ELR (cell line): ENCODE measurements around the gene PROM2.

Experiments used
- DNase-seq: peaks from one replicate; pipeline ENCODE4 v3.0.0-alpha.2; 2015; ENCODE audit warnings: low read depth

The PROM2 gene

DNA sequence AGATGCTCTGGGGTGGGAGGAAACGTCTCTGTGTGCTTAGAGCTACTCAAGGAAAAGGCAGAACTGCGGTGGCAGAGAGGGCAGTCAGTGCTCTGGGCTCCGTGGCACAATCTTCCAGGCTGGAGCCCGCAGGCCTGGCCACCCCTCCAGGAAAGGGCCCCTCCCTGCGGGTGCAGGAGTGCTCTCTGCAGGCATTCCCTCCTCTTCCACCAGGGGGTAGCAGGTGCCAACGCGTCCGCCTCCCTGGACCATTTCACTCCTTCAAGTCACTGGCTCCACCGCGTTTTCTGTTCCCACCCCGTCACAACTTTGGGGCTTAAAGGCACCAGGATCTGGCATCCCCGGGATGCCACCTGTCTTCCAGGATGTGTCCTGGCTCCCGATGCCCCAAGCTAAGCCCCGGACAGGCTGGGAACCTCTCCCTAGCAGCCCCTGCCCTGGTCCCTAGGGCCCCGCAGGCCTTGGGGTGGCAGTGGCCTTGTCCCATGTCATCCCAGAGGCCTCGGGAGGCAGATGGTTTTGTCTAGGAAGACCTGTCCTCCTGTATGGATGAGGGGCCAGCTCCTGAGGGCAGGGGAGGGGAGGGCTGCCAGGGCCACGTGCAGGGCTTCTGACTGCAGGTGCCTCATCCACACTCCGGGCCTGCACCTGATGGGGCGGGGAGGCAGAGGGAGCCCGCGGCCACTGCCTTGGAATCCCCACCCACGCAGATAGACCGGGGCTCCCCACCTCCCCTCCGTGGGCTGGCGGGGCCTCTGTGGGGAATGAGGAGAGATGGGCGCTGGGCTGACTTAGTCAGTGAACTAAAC lies 49.3 kb downstream of the PROM2 start:
- peak; percentile 54 for DNase-seq

GRCh38 chr2:95325026-95325425 lies 50.8 kb downstream of the PROM2 start:
- no peak for DNase-seq

- no peak for DNase-seq
These were observed 51.6 kb downstream of the PROM2 start for GRCh38 chr2:95325590-95326432.

GRCh38 chr2:95326433-95327140 lies 52.3 kb downstream of the PROM2 start:
- DNase-seq, result no peak

GRCh38 chr2:95327861-95328260 lies 53.6 kb downstream of the PROM2 start:
- DNase-seq, result no peak

- DNase-seq, result no peak
These were observed 54.3 kb downstream of the PROM2 start for GRCh38 chr2:95328358-95329125.

- no peak for DNase-seq
These were observed 55.2 kb downstream of the PROM2 start for GRCh38 chr2:95329401-95329800.

DNA sequence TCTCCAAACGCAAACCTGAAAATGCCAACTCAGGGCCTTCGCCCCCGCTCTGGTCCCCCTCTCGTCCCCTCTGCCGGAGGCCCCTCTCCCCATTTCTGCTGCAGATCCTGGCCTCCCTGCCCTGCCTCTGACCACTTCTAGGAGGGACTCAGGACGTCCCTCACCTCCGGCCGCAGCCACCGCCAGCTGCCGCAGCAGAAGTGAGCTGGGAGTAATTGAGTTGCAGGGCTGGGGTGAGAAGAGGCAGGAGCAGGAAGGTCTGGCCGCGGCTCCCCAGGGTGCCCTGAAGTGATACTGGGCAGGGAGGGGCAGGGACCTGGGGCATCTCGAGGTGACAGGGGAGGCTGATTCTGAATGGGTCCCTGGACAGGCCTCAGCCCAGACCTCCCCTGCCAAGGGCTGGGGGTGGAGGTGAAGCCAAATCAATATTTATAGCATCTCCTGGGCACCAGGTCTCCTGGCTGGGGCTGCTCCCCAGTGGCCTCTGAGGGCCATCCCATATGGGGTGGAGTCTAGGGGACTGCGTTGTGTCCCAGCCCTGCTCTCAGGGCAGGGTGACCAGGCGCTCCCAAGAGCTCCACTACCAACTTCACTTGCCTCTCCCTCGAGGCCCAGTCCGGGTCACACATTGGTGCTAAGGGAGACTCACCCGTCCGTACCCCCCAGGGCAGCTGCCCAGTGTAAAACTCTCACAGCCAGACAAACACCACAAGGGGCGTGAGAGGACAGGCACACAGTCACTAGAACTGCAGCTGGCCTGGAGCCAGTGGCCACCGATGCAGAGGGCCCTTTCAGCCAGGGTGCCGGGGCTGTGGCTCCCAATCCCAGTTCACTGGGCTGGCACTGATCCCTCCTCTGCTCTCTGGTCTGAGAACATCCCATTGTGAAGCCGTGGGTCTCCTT lies 55.9 kb downstream of the PROM2 start:
- DNase-seq, result peak; percentile 30

DNA sequence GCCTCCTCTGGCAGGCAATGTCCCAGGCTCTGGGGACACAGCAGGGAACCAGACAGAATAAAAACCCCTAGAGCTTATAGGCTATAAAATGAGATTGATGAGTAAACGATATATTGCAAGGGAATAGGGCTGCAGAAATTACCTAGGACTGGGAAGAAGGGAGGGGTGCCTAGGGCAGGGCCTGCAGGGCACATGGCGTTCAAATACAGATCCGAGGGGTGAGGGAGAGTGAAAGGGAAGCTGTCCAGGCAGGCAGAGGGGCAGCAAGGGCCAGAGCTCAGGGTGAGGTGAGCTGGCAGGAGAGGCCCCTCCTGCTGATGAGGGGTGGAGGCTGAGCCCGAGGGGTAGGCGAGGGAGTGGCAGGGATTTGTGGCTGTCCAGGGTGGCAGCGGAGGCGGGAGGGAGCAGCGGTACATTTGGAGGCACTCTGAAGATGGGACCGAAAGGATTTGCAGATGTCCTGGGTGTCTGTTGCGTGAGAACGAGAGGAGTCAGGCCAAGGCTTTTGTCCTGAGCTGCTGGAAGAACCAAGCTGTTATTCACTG lies 56.6 kb downstream of the PROM2 start:
- DNase-seq, result no peak

DNA sequence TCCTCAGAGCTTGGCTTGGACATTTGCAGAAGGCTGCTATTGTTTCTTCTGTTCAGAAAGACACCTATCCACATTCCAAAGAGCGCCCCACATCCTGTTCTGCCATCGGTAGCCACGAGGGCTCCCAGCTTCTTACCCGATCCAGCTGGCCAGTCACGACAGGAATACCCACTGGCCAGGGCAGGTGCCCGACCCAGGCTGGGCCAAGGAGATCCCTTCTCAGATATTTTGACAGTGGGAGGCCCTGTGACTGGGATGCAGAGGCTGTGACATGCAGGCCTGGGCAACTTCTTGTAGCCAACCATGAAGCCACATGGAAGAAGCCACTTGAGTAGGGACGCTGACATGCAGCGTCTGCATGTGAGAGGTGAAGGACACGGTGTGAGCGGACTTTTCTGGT lies 57.4 kb downstream of the PROM2 start:
- DNase-seq, result no peak

- DNase-seq, result no peak
These were observed 57.8 kb downstream of the PROM2 start for GRCh38 chr2:95332036-95332435.

GRCh38 chr2:95333056-95333455 lies 58.8 kb downstream of the PROM2 start:
- no peak for DNase-seq

- DNase-seq, result peak; percentile 97
These were observed 59.7 kb downstream of the PROM2 start for GRCh38 chr2:95333888-95334338.

DNA sequence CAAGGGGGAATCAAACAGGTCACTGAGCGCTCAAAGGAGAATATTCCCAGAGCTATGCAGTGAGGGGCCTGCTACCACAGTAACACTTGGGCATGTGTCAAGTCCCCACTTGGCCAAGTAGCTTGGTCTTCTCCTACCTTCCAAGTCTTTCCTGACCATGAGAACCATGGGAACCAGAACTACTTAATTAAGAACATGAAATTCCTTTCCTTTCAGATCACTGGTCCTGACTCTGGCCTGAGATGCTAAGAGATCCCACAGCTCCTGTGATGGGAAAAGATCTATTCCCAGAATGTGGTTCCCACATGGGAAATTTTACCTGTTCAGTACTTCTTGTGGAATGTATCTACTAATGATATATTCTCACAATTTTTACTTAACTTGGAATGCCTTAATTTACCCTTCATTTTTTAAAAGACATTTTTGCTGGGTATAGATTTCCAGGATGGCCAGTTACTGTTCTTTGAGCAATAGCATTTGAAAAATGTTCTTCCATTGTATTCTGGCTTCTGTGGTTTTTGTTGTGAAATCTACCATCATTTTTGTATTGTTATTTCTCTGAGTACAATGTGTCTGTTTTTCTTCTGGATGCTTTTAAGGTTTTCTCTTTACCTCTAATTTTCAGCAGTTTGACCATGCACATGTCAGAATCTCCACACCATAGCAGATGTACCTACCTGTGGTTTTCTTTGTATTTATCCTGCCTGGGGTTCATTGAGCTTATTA lies 60.8 kb downstream of the PROM2 start:
- DNase-seq, result peak; percentile 47

- no peak for DNase-seq
These were observed 62.2 kb downstream of the PROM2 start for GRCh38 chr2:95336406-95336805.

DNA sequence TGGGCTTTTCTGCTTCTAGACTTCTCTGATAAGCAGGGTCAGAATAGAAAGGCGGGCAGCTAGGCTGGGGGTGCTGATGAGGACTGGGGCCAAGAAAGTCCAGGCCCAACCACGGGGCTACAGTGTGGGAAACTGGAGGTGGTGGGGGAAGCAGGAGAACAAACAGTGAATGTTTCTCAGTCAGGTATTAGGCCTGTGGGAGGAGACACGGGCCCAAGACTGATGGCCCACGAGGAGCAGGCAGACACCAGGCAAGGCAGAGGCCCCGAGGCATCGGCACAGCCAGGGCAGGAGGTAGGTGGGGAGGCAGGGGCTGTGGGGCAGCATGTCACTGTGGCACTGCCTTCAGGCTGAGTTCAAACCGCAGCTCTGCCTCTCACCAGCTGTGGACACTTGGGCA lies 63.6 kb downstream of the PROM2 start:
- no peak for DNase-seq
